Keratinocyte (primary cell): ENCODE results near the gene PTPN20. TPM values are rescaled to one million over a fixed set of nuclear protein-coding genes. Genes with fewer than 3 reads are reported as not detected.

Source experiments
- DNase-seq: peaks from one replicate; pipeline ENCODE4 v3.0.0-alpha.2; 2011; ENCODE audit warnings: low read depth, missing footprints, low spot score
- FAIRE-seq: peaks from 2 replicates; lab custom pipeline; 2011; peaks lifted over from hg19 to GRCh38; lab: Jason Lieb, UNC
- H2AFZ ChIP-seq: 2 replicates; pipeline ENCODE4 v1.6.0; 2012; ENCODE audit warnings: low read length, control low read depth, inconsistent platforms; ENCODE audit not compliant: control insufficient read depth
- H3K27ac ChIP-seq: 2 replicates; pipeline ENCODE4 v1.5.1; 2011; ENCODE audit warnings: low read length; ENCODE audit not compliant: control insufficient read depth, insufficient read depth
- H3K27me3 ChIP-seq: 3 replicates; pipeline ENCODE4 v1.6.0; 2011; ENCODE audit warnings: low read length; ENCODE audit not compliant: control insufficient read depth, insufficient read depth; ENCODE audit errors: extremely low read depth
- H3K36me3 ChIP-seq, 2 experiments: 2 replicates in 1 of 2; 3 replicates in 1 of 2; pipeline ENCODE4 v1.5.1; 2011; ENCODE audit warnings: low read length in 2 of 2, mild to moderate bottlenecking in 1 of 2; ENCODE audit not compliant: control insufficient read depth in 2 of 2, insufficient read depth in 2 of 2; ENCODE audit errors: extremely low read depth in 1 of 2
- H3K4me1 ChIP-seq: 3 replicates; pipeline ENCODE4 v1.5.1; 2011; ENCODE audit warnings: low read length; ENCODE audit not compliant: control insufficient read depth, insufficient read depth; ENCODE audit errors: extremely low read depth
- H3K4me2 ChIP-seq: 3 replicates; pipeline ENCODE4 v1.6.0; 2011; ENCODE audit warnings: low read depth, low read length; ENCODE audit not compliant: control insufficient read depth, insufficient read depth; ENCODE audit errors: extremely low read depth
- H3K4me3 ChIP-seq, 3 experiments: fragments of 200-600 bp in 1 of 3; sonication (generic) in 1 of 3; 2 replicates in 2 of 3; 3 replicates in 1 of 3; pipeline ENCODE4 v1.5.1; 2011 to 2016; ENCODE audit warnings: low read length in 3 of 3, mild to moderate bottlenecking in 3 of 3, control low read depth in 2 of 3, inconsistent platforms in 1 of 3, low read depth in 1 of 3, mixed read lengths in 1 of 3, mixed run types in 1 of 3, moderate library complexity in 1 of 3; ENCODE audit not compliant: control insufficient read depth in 2 of 3, insufficient read depth in 2 of 3; ENCODE audit errors: extremely low read depth in 1 of 3
- H3K79me2 ChIP-seq: 2 replicates; pipeline ENCODE4 v1.6.0; 2012; ENCODE audit warnings: low read length; ENCODE audit not compliant: control insufficient read depth, insufficient read depth
- H3K9ac ChIP-seq: 3 replicates; pipeline ENCODE4 v1.6.0; 2011; ENCODE audit warnings: low read length; ENCODE audit not compliant: control insufficient read depth, insufficient read depth; ENCODE audit errors: extremely low read depth
- H3K9me1 ChIP-seq: 3 replicates; pipeline ENCODE4 v1.6.0; 2011; ENCODE audit warnings: low read length; ENCODE audit not compliant: control insufficient read depth, insufficient read depth; ENCODE audit errors: extremely low read depth
- H3K9me3 ChIP-seq: 2 replicates; pipeline ENCODE4 v1.5.1; 2012; ENCODE audit warnings: low read depth, low read length; ENCODE audit not compliant: control insufficient read depth
- H4K20me1 ChIP-seq: 3 replicates; pipeline ENCODE4 v1.6.0; 2011; ENCODE audit warnings: low read length; ENCODE audit not compliant: control insufficient read depth, insufficient read depth; ENCODE audit errors: extremely low read depth
- EZH2 ChIP-seq: IDR thresholded peaks from one replicate; pipeline ENCODE4 v1.6.1; 2012; ENCODE audit warnings: inconsistent platforms, mild to moderate bottlenecking, low read length, moderate library complexity
- dilution Hi-C: fragments of 300-500 bp; cut with MboI; formaldehyde crosslinking; loops from one replicate; pipeline ENCODE4 v1.7.0; 2020; ENCODE audit warnings: low sequenced_read_pairs; ENCODE audit not compliant: extremely low pct_ligation_motif_present
- polyA plus RNA-seq, 5 experiments: library from polyadenylated mRNA; depleted of rRNA in 3 of 5; stranded (reverse) in 3 of 5; stranded (forward) in 1 of 5; unstranded in 1 of 5; fragments of >200 nt; gene quantifications; 1 replicate in 1 of 5; 2 replicates in 3 of 5; 3 replicates in 1 of 5; pipeline versions ENCODE4 v1.2.1 to v1.2.3, GENCODE V29; 2011 to 2012; ENCODE audit warnings: missing spikeins in 2 of 5, low read depth in 1 of 5, low replicate concordance in 1 of 5
- TF ChIP-seq, protein P1 (sequence below), 3 experiments: IDR thresholded peaks in 1 of 3; conservative IDR thresholded peaks in 1 of 3; optimal IDR thresholded peaks in 1 of 3; 2 replicates in 2 of 3; 3 replicates in 1 of 3; pipeline versions ENCODE3 to v1.5.1; 2011; ENCODE audit warnings: low read length in 3 of 3, mild to moderate bottlenecking in 3 of 3, moderate library complexity in 2 of 3, control low read depth in 1 of 3, inconsistent platforms in 1 of 3; ENCODE audit not compliant: insufficient read depth in 2 of 3; ENCODE audit errors: extremely low read depth in 1 of 3

Gene PTPN20
- polyA plus RNA-seq, 1 donor (not counting 4 experiments of a cell fraction or from before 2014, with no cell fraction given): 7.3 TPM

GRCh38 chr10:47010036-47010435 is 98.8 kb downstream of the PTPN20 start:
- Histone ChIP-seq H3K27me3 (no peaks in the 10 kb centered on the region), H3K79me2 (no peaks in the 10 kb centered on the region), H3K27ac (no peak overlapping the region), H3K36me3 (no peaks in the 10 kb centered on the region), H3K9me1 (no peaks in the 10 kb centered on the region), H3K4me1 (no peaks in the 10 kb centered on the region), H3K9me3 (no peaks in the 10 kb centered on the region), H4K20me1 (no peaks in the 10 kb centered on the region), H3K4me3 (no peak overlapping the region), H3K4me2 (no peak overlapping the region), H2AFZ (no peak overlapping the region), H3K9ac (no peak overlapping the region)
- TF ChIP-seq, protein P1, sequence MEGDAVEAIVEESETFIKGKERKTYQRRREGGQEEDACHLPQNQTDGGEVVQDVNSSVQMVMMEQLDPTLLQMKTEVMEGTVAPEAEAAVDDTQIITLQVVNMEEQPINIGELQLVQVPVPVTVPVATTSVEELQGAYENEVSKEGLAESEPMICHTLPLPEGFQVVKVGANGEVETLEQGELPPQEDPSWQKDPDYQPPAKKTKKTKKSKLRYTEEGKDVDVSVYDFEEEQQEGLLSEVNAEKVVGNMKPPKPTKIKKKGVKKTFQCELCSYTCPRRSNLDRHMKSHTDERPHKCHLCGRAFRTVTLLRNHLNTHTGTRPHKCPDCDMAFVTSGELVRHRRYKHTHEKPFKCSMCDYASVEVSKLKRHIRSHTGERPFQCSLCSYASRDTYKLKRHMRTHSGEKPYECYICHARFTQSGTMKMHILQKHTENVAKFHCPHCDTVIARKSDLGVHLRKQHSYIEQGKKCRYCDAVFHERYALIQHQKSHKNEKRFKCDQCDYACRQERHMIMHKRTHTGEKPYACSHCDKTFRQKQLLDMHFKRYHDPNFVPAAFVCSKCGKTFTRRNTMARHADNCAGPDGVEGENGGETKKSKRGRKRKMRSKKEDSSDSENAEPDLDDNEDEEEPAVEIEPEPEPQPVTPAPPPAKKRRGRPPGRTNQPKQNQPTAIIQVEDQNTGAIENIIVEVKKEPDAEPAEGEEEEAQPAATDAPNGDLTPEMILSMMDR (optimal IDR thresholded peaks at IDR 0.05 in 1 of 3, IDR thresholded peaks at IDR 0.05 in 1 of 3, conservative IDR thresholded peaks at IDR 0.05 in 1 of 3; ENCODE audit: extremely low read depth in 1 of 3, insufficient read depth in 2 of 3, low read length in 3 of 3): no peak
- TF ChIP-seq EZH2: no peak
- DNase-seq (no peak), FAIRE-seq (no peak)
- dilution Hi-C loops: no loop called here

DNA sequence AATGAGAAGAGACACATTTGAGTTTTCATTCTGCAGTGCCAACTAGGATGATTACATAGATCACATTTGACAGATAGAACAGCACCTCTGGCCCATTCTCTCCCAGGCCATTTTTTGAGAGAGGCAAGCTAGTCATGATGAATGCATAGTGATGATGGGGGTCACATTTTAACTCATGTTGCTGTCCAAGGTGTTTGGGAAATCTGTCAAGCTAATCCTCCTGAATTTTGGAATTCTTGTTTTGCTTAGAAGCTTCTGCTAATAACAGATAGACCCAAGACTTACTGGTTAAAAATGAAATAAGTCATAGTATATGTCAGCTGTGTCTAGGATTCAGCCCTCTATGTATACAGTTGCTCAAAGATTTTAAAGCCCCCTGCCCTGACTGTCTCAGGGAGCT is 101.0 kb downstream of the PTPN20 start:
- DNase-seq: no peak
- H3K4me2 ChIP-seq: no peak overlapping the region
- no peak overlapping the region for H3K9ac ChIP-seq
- no peaks in the 10 kb centered on the region for H3K79me2 ChIP-seq
- no peaks in the 10 kb centered on the region for H3K36me3 ChIP-seq
- H3K4me3 ChIP-seq: no peak overlapping the region
- H3K9me3 ChIP-seq: no peaks in the 10 kb centered on the region
- no peaks in the 10 kb centered on the region for H3K9me1 ChIP-seq
- no peak for TF ChIP-seq EZH2
- TF ChIP-seq, protein P1 (optimal IDR thresholded peaks at IDR 0.05 in 1 of 3, IDR thresholded peaks at IDR 0.05 in 1 of 3, conservative IDR thresholded peaks at IDR 0.05 in 1 of 3; ENCODE audit: extremely low read depth in 1 of 3, insufficient read depth in 2 of 3, low read length in 3 of 3): no peak
- H2AFZ ChIP-seq: no peak overlapping the region
- H4K20me1 ChIP-seq: no peaks in the 10 kb centered on the region
- no peak overlapping the region for H3K27ac ChIP-seq
- no peaks in the 10 kb centered on the region for H3K27me3 ChIP-seq
- FAIRE-seq: no peak
- no peaks in the 10 kb centered on the region for H3K4me1 ChIP-seq
- dilution Hi-C loops: no loop called here
